PC-3 (cell line): ENCODE data around the gene B3GNT4. TPM values are rescaled to one million over a fixed set of nuclear protein-coding genes. Genes with fewer than 3 reads are reported as not detected.

Experiments used
- ATAC-seq: fragments of 200-7000 bp; cut with Tn5 transposase; 2 replicates; pipeline ENCODE4 v1.9.1; 2020; ENCODE audit warnings: mild to moderate bottlenecking, moderate library complexity
- BruUV-seq: library from RNA; stranded (reverse); fragments of 400-500 nt; replicated peaks from 2 replicates; lab custom pipeline; 2021; lab: Mats Ljungman, UMichigan
- CTCF ChIA-PET: fragments of 300-600 bp; sonication (Branson Sonifier 250); formaldehyde crosslinking; loops from one replicate; lab custom pipeline; 2022; ENCODE audit warnings: antibody characterized with exemption; lab: Charles Lee
- POLR2A ChIA-PET: fragments of 300-600 bp; sonication (Branson Sonifier 250); formaldehyde crosslinking; loops from one replicate; lab custom pipeline; 2022; ENCODE audit warnings: antibody characterized with exemption; ENCODE audit not compliant: unreplicated experiment; lab: Charles Lee
- DNase-seq: peaks from one replicate; pipeline ENCODE4 v3.0.0-alpha.2; 2015
- H2AFZ ChIP-seq: fragments of 300-600 bp; sonication (generic); 2 replicates; pipeline ENCODE4 v1.6.0; 2016; ENCODE audit warnings: antibody characterized with exemption, low read length
- H3F3A ChIP-seq: fragments of 300-600 bp; sonication (generic); one replicate; pipeline ENCODE4 v1.6.0; 2017; ENCODE audit warnings: antibody characterized with exemption, low read length, control low read depth, mild to moderate bottlenecking; ENCODE audit not compliant: unreplicated experiment
- H3K27ac ChIP-seq: fragments of 300-600 bp; sonication (generic); 2 replicates; pipeline ENCODE4 v1.5.1; 2016; ENCODE audit warnings: mild to moderate bottlenecking, low read length
- H3K27me3 ChIP-seq: fragments of 300-600 bp; sonication (generic); 2 replicates; pipeline ENCODE4 v1.6.1; 2016; ENCODE audit warnings: low read length, mixed read lengths
- H3K36me3 ChIP-seq: fragments of 300-600 bp; sonication (generic); 2 replicates; pipeline ENCODE4 v1.6.1; 2016; ENCODE audit warnings: low read depth, mixed run types, low read length, mixed read lengths
- H3K4me1 ChIP-seq: fragments of 300-600 bp; sonication (generic); 2 replicates; pipeline ENCODE4 v1.5.1; 2016; ENCODE audit warnings: low read length; ENCODE audit not compliant: insufficient read depth
- H3K4me2 ChIP-seq: fragments of 300-600 bp; sonication (generic); 2 replicates; pipeline ENCODE4 v1.6.0; 2016; ENCODE audit warnings: low read length
- H3K4me3 ChIP-seq: fragments of 300-600 bp; sonication (generic); 2 replicates; pipeline ENCODE4 v1.5.1; 2016; ENCODE audit warnings: mild to moderate bottlenecking, low read length, mixed read lengths
- H3K79me2 ChIP-seq: fragments of 300-600 bp; sonication (generic); 2 replicates; pipeline ENCODE4 v1.6.1; 2017; ENCODE audit warnings: low read length, mixed read lengths
- H3K9ac ChIP-seq: fragments of 300-600 bp; sonication (generic); 2 replicates; pipeline ENCODE4 v1.6.0; 2016; ENCODE audit warnings: mild to moderate bottlenecking, low read length
- H3K9me2 ChIP-seq: fragments of 300-600 bp; sonication (generic); replicated peaks from 2 replicates; pipeline ENCODE4 v1.6.1; 2016; ENCODE audit warnings: mixed run types, low read length, mixed read lengths
- H3K9me3 ChIP-seq: fragments of 300-600 bp; sonication (generic); 2 replicates; pipeline ENCODE4 v1.6.1; 2016; ENCODE audit warnings: low read length, mixed read lengths
- H4K20me1 ChIP-seq: fragments of 300-600 bp; sonication (generic); 2 replicates; pipeline ENCODE4 v1.6.1; 2016; ENCODE audit warnings: low read length, mixed read lengths
- EZH2 ChIP-seq: fragments of 300-600 bp; sonication (generic); IDR thresholded peaks from one replicate; pipeline ENCODE4 v1.6.1; 2017; ENCODE audit warnings: antibody characterized with exemption, mild to moderate bottlenecking, low read length; ENCODE audit not compliant: unreplicated experiment
- EZH2phosphoT487 ChIP-seq: fragments of 300-600 bp; sonication (generic); IDR thresholded peaks from 2 replicates; pipeline ENCODE4 v1.6.1; 2018; ENCODE audit warnings: mild to moderate bottlenecking, antibody characterized with exemption, low read length, borderline replicate concordance
- intact Hi-C: fragments of 100-400 bp; cut with micrococcal nuclease; formaldehyde crosslinking; loops from 2 replicates; pipeline ENCODE4 v1.9.0; 2023
- total RNA-seq: library from RNA; depleted of rRNA; stranded (reverse); fragments of >200 nt; gene quantifications from 2 replicates; pipeline ENCODE4 v1.2.3, GENCODE V29; 2014
- TF ChIP-seq, protein P1 (sequence below): fragments of 300-600 bp; sonication (generic); conservative IDR thresholded peaks from 2 replicates; pipeline ENCODE4 v1.5.1; 2017; ENCODE audit warnings: antibody characterized with exemption, low read depth, mild to moderate bottlenecking, low read length

Gene B3GNT4
- total RNA-seq, 1 experiment from 2014 or later: 4.0 TPM

DNA sequence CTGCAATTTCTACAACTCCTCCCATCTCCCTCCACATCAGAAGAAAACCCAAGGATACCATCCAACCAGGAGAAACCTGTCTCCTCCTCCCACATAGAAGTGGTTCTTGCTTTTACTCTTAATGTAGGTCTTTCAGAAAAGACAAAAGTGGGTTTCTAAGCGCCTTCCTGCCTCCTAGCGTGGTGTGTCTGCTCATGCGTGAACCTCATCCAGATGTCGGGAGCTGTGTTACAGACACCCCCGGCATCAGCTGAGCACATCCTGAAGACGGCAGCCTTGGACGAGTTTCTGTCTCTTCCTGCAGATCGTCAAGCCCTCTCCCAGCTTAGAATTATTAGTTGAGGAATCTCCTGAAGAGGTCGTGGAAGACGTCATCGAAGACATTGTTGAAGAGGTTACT lies 11.1 kb upstream of the B3GNT4 start:
- no TSS peak for BruUV-seq

DNA sequence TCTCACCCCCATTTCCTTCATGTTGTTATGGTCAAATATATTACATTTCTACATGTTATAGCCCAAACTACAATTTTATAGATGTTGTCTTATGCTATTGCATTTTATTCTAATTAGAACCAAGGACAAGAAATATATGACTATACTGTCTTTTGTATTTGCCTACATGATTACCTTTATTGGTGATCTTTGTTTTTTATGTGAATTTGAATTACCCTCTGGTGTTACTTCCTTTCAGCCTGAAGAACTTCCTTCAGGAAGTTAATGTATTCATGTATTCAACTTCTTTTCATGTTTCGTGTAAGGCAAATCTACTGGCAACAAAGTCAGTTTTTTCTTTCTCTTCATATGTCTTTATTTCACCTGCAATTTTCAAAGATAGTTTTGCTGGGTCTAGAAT lies 8.7 kb upstream of the B3GNT4 start:
- TF ChIP-seq EZH2phosphoT487 (no peak), EZH2 (no peak)
- TF ChIP-seq, protein P1, sequence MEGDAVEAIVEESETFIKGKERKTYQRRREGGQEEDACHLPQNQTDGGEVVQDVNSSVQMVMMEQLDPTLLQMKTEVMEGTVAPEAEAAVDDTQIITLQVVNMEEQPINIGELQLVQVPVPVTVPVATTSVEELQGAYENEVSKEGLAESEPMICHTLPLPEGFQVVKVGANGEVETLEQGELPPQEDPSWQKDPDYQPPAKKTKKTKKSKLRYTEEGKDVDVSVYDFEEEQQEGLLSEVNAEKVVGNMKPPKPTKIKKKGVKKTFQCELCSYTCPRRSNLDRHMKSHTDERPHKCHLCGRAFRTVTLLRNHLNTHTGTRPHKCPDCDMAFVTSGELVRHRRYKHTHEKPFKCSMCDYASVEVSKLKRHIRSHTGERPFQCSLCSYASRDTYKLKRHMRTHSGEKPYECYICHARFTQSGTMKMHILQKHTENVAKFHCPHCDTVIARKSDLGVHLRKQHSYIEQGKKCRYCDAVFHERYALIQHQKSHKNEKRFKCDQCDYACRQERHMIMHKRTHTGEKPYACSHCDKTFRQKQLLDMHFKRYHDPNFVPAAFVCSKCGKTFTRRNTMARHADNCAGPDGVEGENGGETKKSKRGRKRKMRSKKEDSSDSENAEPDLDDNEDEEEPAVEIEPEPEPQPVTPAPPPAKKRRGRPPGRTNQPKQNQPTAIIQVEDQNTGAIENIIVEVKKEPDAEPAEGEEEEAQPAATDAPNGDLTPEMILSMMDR: no peak
- ATAC-seq (no peak), DNase-seq (no peak)
- no TSS peak for BruUV-seq
- no peak overlapping the region for H3K4me2 ChIP-seq
- H3K27me3 ChIP-seq: no peaks in the 10 kb centered on the region
- no peaks in the 10 kb centered on the region for H4K20me1 ChIP-seq
- no peak overlapping the region for H3K27ac ChIP-seq
- intact Hi-C loops: loop anchor here (5.0 kb wide), 1 partner anchor 43 kb away; no protein-coding TSS in a partner anchor
- peaks cover 6% of the 10 kb centered on the region; the same call in 1 of the 2 replicates for H3K4me1 ChIP-seq
- H3K9ac ChIP-seq: no peak overlapping the region
- H3K9me3 ChIP-seq: no peaks in the 10 kb centered on the region
- no peak overlapping the region for H3K4me3 ChIP-seq
- no peaks in the 10 kb centered on the region for H3K9me2 ChIP-seq
- H3K79me2 ChIP-seq: no peaks in the 10 kb centered on the region
- H3F3A ChIP-seq: no peaks in the 10 kb centered on the region
- H3K36me3 ChIP-seq: no peaks in the 10 kb centered on the region
- H2AFZ ChIP-seq: no peak overlapping the region
- CTCF ChIA-PET: no interaction called here
- POLR2A ChIA-PET: interaction anchor here (0.5 kb wide), 1 partner anchor 146 kb away, joined by 12 read pairs; no protein-coding TSS in a partner anchor

More for the DNA sequence above, 11.1 kb upstream of the B3GNT4 start:
- H3K36me3 ChIP-seq: no peaks in the 10 kb centered on the region
- H3K4me1 ChIP-seq: no peaks in the 10 kb centered on the region
- H3K4me3 ChIP-seq: no peak overlapping the region
- no peaks in the 10 kb centered on the region for H3K27me3 ChIP-seq
- no peak overlapping the region for H3K4me2 ChIP-seq
- H3K9ac ChIP-seq: no peak overlapping the region
- no peaks in the 10 kb centered on the region for H4K20me1 ChIP-seq
- intact Hi-C loops: loop anchor here (5.0 kb wide), 1 partner anchor 40 kb away; no protein-coding TSS in a partner anchor
- no peak for DNase-seq
- ChIA-PET CTCF (no interaction called here), POLR2A (no interaction called here)
- H3K9me3 ChIP-seq: no peaks in the 10 kb centered on the region
- no peak overlapping the region for H3K27ac ChIP-seq
- no peak for ATAC-seq
- H3F3A ChIP-seq: no peaks in the 10 kb centered on the region
- no peak for TF ChIP-seq EZH2
- TF ChIP-seq EZH2phosphoT487: no peak
- TF ChIP-seq, protein P1: no peak
- H2AFZ ChIP-seq: no peak overlapping the region
- no peaks in the 10 kb centered on the region for H3K9me2 ChIP-seq
- no peaks in the 10 kb centered on the region for H3K79me2 ChIP-seq

DNA sequence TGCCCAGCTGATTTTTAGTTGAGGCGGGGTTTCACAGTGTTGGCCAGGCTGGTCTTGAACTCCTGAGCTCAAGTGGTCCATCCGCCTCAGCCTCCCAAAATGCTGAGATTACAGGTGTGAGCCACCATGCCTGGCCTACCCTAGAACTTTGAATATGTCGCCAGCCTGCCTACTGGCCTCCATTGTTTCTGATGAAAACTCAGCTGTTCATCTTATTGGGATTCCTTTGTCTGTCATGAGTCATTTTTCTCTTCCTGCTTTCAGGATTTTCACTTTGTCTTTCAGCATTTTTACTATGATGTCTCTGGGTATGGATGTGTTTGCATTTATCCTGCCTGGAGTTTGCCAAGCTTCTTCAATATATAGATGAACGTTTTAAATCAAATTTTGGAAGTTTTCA lies 8.1 kb upstream of the B3GNT4 start:
- H3K9me3 ChIP-seq: no peaks in the 10 kb centered on the region
- H3F3A ChIP-seq: no peaks in the 10 kb centered on the region
- POLR2A ChIA-PET: no interaction called here
- no peaks in the 10 kb centered on the region for H3K27me3 ChIP-seq
- no peak overlapping the region for H3K27ac ChIP-seq
- ATAC-seq: no peak
- CTCF ChIA-PET: no interaction called here
- no peak for DNase-seq
- H3K79me2 ChIP-seq: no peaks in the 10 kb centered on the region
- intact Hi-C loops: no loop called here
- TF ChIP-seq, protein P1: no peak
- TF ChIP-seq EZH2phosphoT487: no peak
- TF ChIP-seq EZH2: no peak
- H3K4me2 ChIP-seq: no peak overlapping the region
- BruUV-seq: no TSS peak
- no peaks in the 10 kb centered on the region for H3K36me3 ChIP-seq
- no peaks in the 10 kb centered on the region for H4K20me1 ChIP-seq
- H3K4me1 ChIP-seq: peaks cover 6% of the 10 kb centered on the region; the same call in 1 of the 2 replicates
- H3K9me2 ChIP-seq: no peaks in the 10 kb centered on the region
- H2AFZ ChIP-seq: no peak overlapping the region
- no peak overlapping the region for H3K9ac ChIP-seq
- no peak overlapping the region for H3K4me3 ChIP-seq
